Naive B cell (primary cell): Measurements from ENCODE around the gene SLC6A19. TPM values are rescaled to one million over a fixed set of nuclear protein-coding genes. Genes with fewer than 3 reads are reported as not detected.
A peak's percentile ranks its signal among the peaks of the same experiment; 100 is the strongest.

ENCODE experiments used
- ATAC-seq, 2 donors: fragments of 150-1000 bp; cut with Tn5 transposase; 2 replicates each; pipeline ENCODE4 v1.10.0; 2021; ENCODE audit warnings: low read depth in 2 of 2, mild to moderate bottlenecking in 2 of 2, moderate library complexity in 2 of 2
- DNase-seq: peaks from one replicate; pipeline ENCODE4 v3.0.0; 2022
- H3K27ac Mint-ChIP-seq, 6 donors: one replicate each; pipeline ENCODE4 v1.8.0; 2020 to 2022; ENCODE audit warnings: mild to moderate bottlenecking in 6 of 6, mixed read lengths in 6 of 6, moderate library complexity in 5 of 6, inconsistent platforms in 2 of 6
- H3K27me3 Mint-ChIP-seq, 3 donors: one replicate each; pipeline ENCODE4 v1.8.0; 2021 to 2022; ENCODE audit warnings: mixed read lengths in 3 of 3, mild to moderate bottlenecking in 1 of 3
- H3K36me3 Mint-ChIP-seq, 2 donors: one replicate each; pipeline ENCODE4 v1.8.0; 2020 to 2022; ENCODE audit warnings: mixed read lengths in 2 of 2, inconsistent platforms in 1 of 2, mild to moderate bottlenecking in 1 of 2
- H3K4me1 Mint-ChIP-seq, 3 donors: one replicate each; pipeline ENCODE4 v1.8.0; 2020 to 2022; ENCODE audit warnings: mixed read lengths in 3 of 3, inconsistent platforms in 1 of 3, mild to moderate bottlenecking in 1 of 3, moderate library complexity in 1 of 3
- H3K4me3 Mint-ChIP-seq, 8 donors: one replicate each; pipeline ENCODE4 v1.8.0; 2020 to 2022; ENCODE audit warnings: mild to moderate bottlenecking in 8 of 8, mixed read lengths in 8 of 8, moderate library complexity in 8 of 8, inconsistent platforms in 2 of 8
- H3K9me3 Mint-ChIP-seq, 7 donors: one replicate each; pipeline ENCODE4 v1.8.0; 2020 to 2022; ENCODE audit warnings: mixed read lengths in 7 of 7, mild to moderate bottlenecking in 5 of 7, inconsistent platforms in 2 of 7, moderate library complexity in 1 of 7
- polyA plus RNA-seq, 6 donors: library from polyadenylated mRNA; unstranded; fragments of 300-500 nt; fragmentation: Illumina TruSeq; gene quantifications; one replicate each; pipeline ENCODE4 v1.2.3, GENCODE V29; 2021; ENCODE audit warnings: low read depth in 6 of 6

Gene SLC6A19
- polyA plus RNA-seq, 6 donors from 2014 or later = not detected

- DNase-seq = no peak
- Mint-ChIP-seq H3K4me3 (peak overlapping the region in 2 of 8 donors; percentile 5 to 51), H3K36me3 (no peaks in the 10 kb centered on the region), H3K27me3 (peaks cover 5 to 36% (median 28%) of the 10 kb centered on the region in 3 donors), H3K4me1 (peaks cover 10 to 19% (median 18%) of the 10 kb centered on the region in 3 donors), H3K27ac (no peak overlapping the region), H3K9me3 (no peaks in the 10 kb centered on the region)
- no peak for ATAC-seq
These were observed 31.9 kb upstream of the SLC6A19 start for GRCh38 chr5:1169211-1170115.

GRCh38 chr5:1171340-1171941 is 30.0 kb upstream of the SLC6A19 start:
- Mint-ChIP-seq H3K27ac (no peak overlapping the region), H3K36me3 (no peaks in the 10 kb centered on the region), H3K27me3 (peaks cover 5 to 20% (median 14%) of the 10 kb centered on the region in 3 donors), H3K9me3 (no peaks in the 10 kb centered on the region), H3K4me3 (no peak overlapping the region), H3K4me1 (peaks cover 10 to 18% (median 14%) of the 10 kb centered on the region in 3 donors)
- DNase-seq (no peak), ATAC-seq (no peak)

- ATAC-seq (no peak), DNase-seq (no peak)
- Mint-ChIP-seq H3K4me1 (peaks cover 10 to 15% (median 10%) of the 10 kb centered on the region in 3 donors), H3K9me3 (no peaks in the 10 kb centered on the region), H3K36me3 (no peaks in the 10 kb centered on the region), H3K27me3 (peaks cover 5 to 15% (median 8%) of the 10 kb centered on the region in 3 donors), H3K27ac (no peak overlapping the region), H3K4me3 (no peak overlapping the region)
These were observed 29.3 kb upstream of the SLC6A19 start for GRCh38 chr5:1172007-1172581.

- no peak overlapping the region for H3K4me3 Mint-ChIP-seq
- H3K27ac Mint-ChIP-seq = no peak overlapping the region
- no peaks in the 10 kb centered on the region for H3K36me3 Mint-ChIP-seq
- DNase-seq (no peak), ATAC-seq (no peak)
- no peaks in the 10 kb centered on the region for H3K9me3 Mint-ChIP-seq
- peaks cover 6 to 9% (median 8%) of the 10 kb centered on the region in 3 donors for H3K4me1 Mint-ChIP-seq
- H3K27me3 Mint-ChIP-seq = peaks cover 5 to 15% (median 6%) of the 10 kb centered on the region in 3 donors
These were observed 28.6 kb upstream of the SLC6A19 start for GRCh38 chr5:1172670-1173404.

- no peak for DNase-seq
- Mint-ChIP-seq H3K36me3 (no peaks in the 10 kb centered on the region), H3K9me3 (no peaks in the 10 kb centered on the region), H3K4me3 (no peak overlapping the region), H3K4me1 (peaks cover 0 to 2% (median under 1%) of the 10 kb centered on the region in 3 donors), H3K27ac (no peak overlapping the region), H3K27me3 (peaks cover 0 to 10% (median 0%) of the 10 kb centered on the region in 3 donors)
- no peak for ATAC-seq
These were observed 27.8 kb upstream of the SLC6A19 start for GRCh38 chr5:1173485-1174070.

- Mint-ChIP-seq H3K27ac (no peak overlapping the region), H3K36me3 (no peaks in the 10 kb centered on the region), H3K4me1 (peaks cover 0 to 2% (median 0%) of the 10 kb centered on the region in 3 donors), H3K27me3 (peaks cover 0 to 10% (median 0%) of the 10 kb centered on the region in 3 donors), H3K9me3 (no peaks in the 10 kb centered on the region), H3K4me3 (no peak overlapping the region)
- ATAC-seq = peak in 1 of 2 donors; percentile 33
- peak; percentile 27 for DNase-seq
These were observed 27.1 kb upstream of the SLC6A19 start for GRCh38 chr5:1174122-1174936.

- no peaks in the 10 kb centered on the region for H3K9me3 Mint-ChIP-seq
- H3K27me3 Mint-ChIP-seq = peaks cover 0 to 5% (median 0%) of the 10 kb centered on the region in 3 donors
- H3K27ac Mint-ChIP-seq = peak overlapping the region in 1 of 6 donors; percentile 42
- ATAC-seq = no peak
- H3K4me3 Mint-ChIP-seq = no peak overlapping the region
- peaks cover 0 to 2% (median 0%) of the 10 kb centered on the region in 3 donors for H3K4me1 Mint-ChIP-seq
- DNase-seq = no peak
- no peaks in the 10 kb centered on the region for H3K36me3 Mint-ChIP-seq
These were observed 26.4 kb upstream of the SLC6A19 start for GRCh38 chr5:1175015-1175414.

- Mint-ChIP-seq H3K36me3 (no peaks in the 10 kb centered on the region), H3K27me3 (peaks cover 0 to 5% (median 0%) of the 10 kb centered on the region in 3 donors), H3K4me1 (peaks cover 0 to 2% (median 0%) of the 10 kb centered on the region in 3 donors), H3K9me3 (no peaks in the 10 kb centered on the region), H3K4me3 (no peak overlapping the region), H3K27ac (no peak overlapping the region)
- DNase-seq (no peak), ATAC-seq (no peak)
These were observed 25.5 kb upstream of the SLC6A19 start for GRCh38 chr5:1175801-1176472.

- Mint-ChIP-seq H3K4me3 (no peak overlapping the region), H3K36me3 (no peaks in the 10 kb centered on the region), H3K9me3 (no peaks in the 10 kb centered on the region), H3K27me3 (peaks cover 0 to 5% (median 0%) of the 10 kb centered on the region in 3 donors), H3K4me1 (peaks cover 0 to 2% (median 0%) of the 10 kb centered on the region in 3 donors), H3K27ac (no peak overlapping the region)
- ATAC-seq (no peak), DNase-seq (no peak)
These were observed 24.7 kb upstream of the SLC6A19 start for GRCh38 chr5:1176473-1177391.

GRCh38 chr5:1177826-1178528 is 23.4 kb upstream of the SLC6A19 start:
- H3K9me3 Mint-ChIP-seq = no peaks in the 10 kb centered on the region
- DNase-seq = no peak
- H3K36me3 Mint-ChIP-seq = no peaks in the 10 kb centered on the region
- H3K27me3 Mint-ChIP-seq = peaks cover 0 to 5% (median 0%) of the 10 kb centered on the region in 3 donors
- H3K4me3 Mint-ChIP-seq = no peak overlapping the region
- no peak for ATAC-seq
- H3K4me1 Mint-ChIP-seq = peaks cover 0 to 2% (median 0%) of the 10 kb centered on the region in 3 donors
- no peak overlapping the region for H3K27ac Mint-ChIP-seq
